ENCODE results near the gene CHCHD6. TPM values are rescaled to one million over a fixed set of nuclear protein-coding genes. Genes with fewer than 3 reads are reported as not detected.

CHCHD6 gene
- total and polyA plus RNA-seq, 2 donors (not counting 3 experiments of a cell fraction or from before 2014, with no cell fraction given): 8.4 to 10.1 TPM

DNA sequence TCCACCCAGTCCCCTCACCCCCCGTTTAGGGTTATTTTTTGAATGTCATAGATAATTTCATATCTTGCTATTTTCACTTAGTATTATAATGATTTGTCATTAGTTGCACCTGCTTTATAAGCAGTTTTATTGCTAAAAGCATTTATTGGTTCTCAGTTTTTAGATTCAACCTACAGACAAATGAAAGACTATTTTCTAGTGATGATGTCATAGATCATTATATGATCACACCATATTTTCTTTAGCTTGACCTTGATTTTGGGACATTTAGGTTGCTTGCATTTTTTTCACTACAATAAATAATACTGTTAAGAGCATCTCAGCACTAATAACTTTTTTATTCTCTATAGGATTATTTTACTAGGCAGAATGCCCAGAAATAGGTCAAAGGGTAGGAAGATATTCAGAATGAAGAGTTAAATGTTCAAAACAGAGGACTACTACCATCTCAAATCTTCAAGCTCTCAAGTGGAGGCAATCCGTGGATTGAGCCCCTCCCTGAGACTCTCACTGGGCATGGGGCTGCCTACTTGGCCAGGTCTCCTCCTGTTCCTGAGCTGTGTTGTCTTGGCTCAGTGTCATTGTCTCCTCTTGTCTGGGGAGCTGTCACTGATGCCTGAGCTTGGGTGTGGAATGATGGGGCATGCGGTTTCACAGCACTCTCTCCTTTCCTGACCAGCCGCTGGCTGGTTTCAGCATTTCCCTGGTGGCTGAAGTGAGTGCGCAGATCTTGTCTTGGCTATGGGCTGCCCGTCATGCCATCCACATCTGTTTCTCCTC is 28.4 kb downstream of the CHCHD6 start:
- FAIRE-seq (no peak), DNase-seq (ENCODE audit: low read depth, low spot score) (peak; percentile 6)
- dilution Hi-C loops (cut with MboI; ENCODE audit: extremely low pct_ligation_motif_present, low sequenced_read_pairs): no loop called here

More for the DNA sequence above, 28.4 kb downstream of the CHCHD6 start:
- CTCF ChIA-PET: interaction anchor here (1.1 kb wide), 1 partner anchor 250 kb away, joined by 3 read pairs; no protein-coding TSS in a partner anchor
- H3K9me1 ChIP-seq (replicated peaks; ENCODE audit: control insufficient read depth, extremely low read depth, insufficient read depth, low read length): no peaks in the 10 kb centered on the region
- no peaks in the 10 kb centered on the region for H3K9me3 ChIP-seq (replicated peaks; ENCODE audit: control insufficient read depth, insufficient read depth, low read length)
- POLR2A ChIA-PET: no interaction called here
- H4K20me1 ChIP-seq (replicated peaks; ENCODE audit: control insufficient read depth, extremely low read depth, insufficient read depth, low read length): no peaks in the 10 kb centered on the region
- TF ChIP-seq GATA2 (IDR thresholded peaks at IDR 0.05; ENCODE audit: insufficient read depth, insufficient read length, low read depth, low read length) (no peak), POLR2AphosphoS5 (IDR thresholded peaks at IDR 0.05; ENCODE audit: insufficient read depth, low read depth, low read length) (no peak), EZH2 (IDR thresholded peaks at IDR 0.05; ENCODE audit: borderline replicate concordance, low read depth, low read length, severe bottlenecking) (no peak), JUN (IDR thresholded peaks at IDR 0.05; ENCODE audit: borderline replicate concordance, insufficient read depth, insufficient read length, low read depth) (no peak), FOS (IDR thresholded peaks at IDR 0.05; ENCODE audit: borderline replicate concordance, insufficient read depth, low read length) (no peak), POLR2A (IDR thresholded peaks at IDR 0.05; ENCODE audit: low read depth, low read length) (no peak), MYC (IDR thresholded peaks at IDR 0.05; ENCODE audit: low read depth, low read length) (no peak)
- TF ChIP-seq, protein P1, sequence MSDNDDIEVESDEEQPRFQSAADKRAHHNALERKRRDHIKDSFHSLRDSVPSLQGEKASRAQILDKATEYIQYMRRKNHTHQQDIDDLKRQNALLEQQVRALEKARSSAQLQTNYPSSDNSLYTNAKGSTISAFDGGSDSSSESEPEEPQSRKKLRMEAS (IDR thresholded peaks at IDR 0.05; ENCODE audit: insufficient read depth, insufficient read length): no peak
- TF ChIP-seq, protein P2, sequence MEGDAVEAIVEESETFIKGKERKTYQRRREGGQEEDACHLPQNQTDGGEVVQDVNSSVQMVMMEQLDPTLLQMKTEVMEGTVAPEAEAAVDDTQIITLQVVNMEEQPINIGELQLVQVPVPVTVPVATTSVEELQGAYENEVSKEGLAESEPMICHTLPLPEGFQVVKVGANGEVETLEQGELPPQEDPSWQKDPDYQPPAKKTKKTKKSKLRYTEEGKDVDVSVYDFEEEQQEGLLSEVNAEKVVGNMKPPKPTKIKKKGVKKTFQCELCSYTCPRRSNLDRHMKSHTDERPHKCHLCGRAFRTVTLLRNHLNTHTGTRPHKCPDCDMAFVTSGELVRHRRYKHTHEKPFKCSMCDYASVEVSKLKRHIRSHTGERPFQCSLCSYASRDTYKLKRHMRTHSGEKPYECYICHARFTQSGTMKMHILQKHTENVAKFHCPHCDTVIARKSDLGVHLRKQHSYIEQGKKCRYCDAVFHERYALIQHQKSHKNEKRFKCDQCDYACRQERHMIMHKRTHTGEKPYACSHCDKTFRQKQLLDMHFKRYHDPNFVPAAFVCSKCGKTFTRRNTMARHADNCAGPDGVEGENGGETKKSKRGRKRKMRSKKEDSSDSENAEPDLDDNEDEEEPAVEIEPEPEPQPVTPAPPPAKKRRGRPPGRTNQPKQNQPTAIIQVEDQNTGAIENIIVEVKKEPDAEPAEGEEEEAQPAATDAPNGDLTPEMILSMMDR (IDR thresholded peaks at IDR 0.05; ENCODE audit: extremely low read depth in 1 of 2, insufficient read depth in 1 of 2, low read depth in 1 of 2, low read length in 2 of 2): no peak
- H3K9ac ChIP-seq (replicated peaks; ENCODE audit: extremely low read depth, insufficient read depth, low read length): no peak overlapping the region
- H3K4me3 ChIP-seq (replicated peaks in 1 of 3; ENCODE audit: insufficient read depth in 1 of 3, low read depth in 1 of 3, low read length in 3 of 3): no peak overlapping the region
- H3K4me1 ChIP-seq (ENCODE audit: control insufficient read depth, extremely low read depth, insufficient read depth, low read length): no peaks in the 10 kb centered on the region
- intact Hi-C loops (cut with micrococcal nuclease): no loop called here
- H3K27ac ChIP-seq (ENCODE audit: insufficient read depth, low read depth, low read length): no peak overlapping the region
- H3K27me3 ChIP-seq (ENCODE audit: control insufficient read depth in 2 of 2, insufficient read depth in 2 of 2, low read length in 2 of 2): no peaks in the 10 kb centered on the region
- no TSS peak for BruUV-seq (replicated peaks)
- no peaks in the 10 kb centered on the region for H3K79me2 ChIP-seq (ENCODE audit: control insufficient read depth, insufficient read depth, low read length)
- no peak overlapping the region for H3K4me2 ChIP-seq (ENCODE audit: insufficient read depth, low read length)
- H2AFZ ChIP-seq (ENCODE audit: low read depth, low read length): no peak overlapping the region
- no peaks in the 10 kb centered on the region for H3K36me3 ChIP-seq (ENCODE audit: control insufficient read depth in 2 of 2, extremely low read depth in 1 of 2, insufficient read depth in 2 of 2, low read length in 2 of 2)

Measured in endothelial cell of umbilical vein (primary cell).